ENCODE results near the gene TRPV5. TPM values are rescaled to one million over a fixed set of nuclear protein-coding genes. Genes with fewer than 3 reads are reported as not detected.

The TRPV5 gene
- total RNA-seq, 2 donors from 2014 or later, result not detected

- DNase-seq (ENCODE audit: low spot score), result no peak
- H3K4me1 ChIP-seq, result no peaks in the 10 kb centered on the region
- TF ChIP-seq CTCF (IDR thresholded peaks at IDR 0.05), result no peak
These were observed 25.7 kb upstream of the TRPV5 start for GRCh38 chr7:142959202-142959601.

GRCh38 chr7:142957723-142958122 lies 24.2 kb upstream of the TRPV5 start:
- Histone ChIP-seq H3K4me1 (no peaks in the 10 kb centered on the region), H3K27ac (no peak overlapping the region), H3K27me3 (no peaks in the 10 kb centered on the region), H3K4me3 (no peak overlapping the region), H3K9me3 (peaks cover 0 to 9% of the 10 kb centered on the region in 2 donors), H3K36me3 (no peaks in the 10 kb centered on the region)
- TF ChIP-seq CTCF (IDR thresholded peaks at IDR 0.05), result no peak
- DNase-seq (ENCODE audit: low spot score), result no peak

More at GRCh38 chr7:142959202-142959601, 25.7 kb upstream of the TRPV5 start:
- H3K9me3 ChIP-seq, result peaks cover 0 to 9% of the 10 kb centered on the region in 2 donors
- H3K4me3 ChIP-seq, result no peak overlapping the region
- no peaks in the 10 kb centered on the region for H3K36me3 ChIP-seq
- H3K27me3 ChIP-seq, result no peaks in the 10 kb centered on the region
- no peak overlapping the region for H3K27ac ChIP-seq

- Histone ChIP-seq H3K9me3 (peaks cover 0 to 9% of the 10 kb centered on the region in 2 donors), H3K36me3 (no peaks in the 10 kb centered on the region), H3K4me3 (no peak overlapping the region), H3K27me3 (no peaks in the 10 kb centered on the region), H3K27ac (no peak overlapping the region), H3K4me1 (no peaks in the 10 kb centered on the region)
- DNase-seq (ENCODE audit: low spot score), result no peak
- TF ChIP-seq CTCF (IDR thresholded peaks at IDR 0.05), result no peak
These were observed 23.5 kb upstream of the TRPV5 start for GRCh38 chr7:142956951-142957623.

GRCh38 chr7:142954680-142955268 lies 21.2 kb upstream of the TRPV5 start:
- Histone ChIP-seq H3K4me3 (no peak overlapping the region), H3K4me1 (no peaks in the 10 kb centered on the region), H3K36me3 (no peaks in the 10 kb centered on the region), H3K27ac (no peak overlapping the region), H3K27me3 (no peaks in the 10 kb centered on the region), H3K9me3 (peaks cover 0 to 9% of the 10 kb centered on the region in 2 donors)
- no peak for DNase-seq (ENCODE audit: low spot score)
- TF ChIP-seq CTCF (IDR thresholded peaks at IDR 0.05), result no peak

GRCh38 chr7:142950235-142950634 lies 16.7 kb upstream of the TRPV5 start:
- no peak overlapping the region for H3K27ac ChIP-seq
- no peaks in the 10 kb centered on the region for H3K4me1 ChIP-seq
- no peak for TF ChIP-seq CTCF (IDR thresholded peaks at IDR 0.05)
- DNase-seq (ENCODE audit: low spot score), result no peak
- H3K36me3 ChIP-seq, result no peaks in the 10 kb centered on the region
- H3K9me3 ChIP-seq, result peaks cover 0 to 9% of the 10 kb centered on the region in 2 donors
- H3K4me3 ChIP-seq, result no peak overlapping the region
- H3K27me3 ChIP-seq, result no peaks in the 10 kb centered on the region
